Measurements from ENCODE around the gene ARL2.
"Not testable (repeated sequence)": the region's sequence is repeated elsewhere in the genome, so short reads cannot be mapped to it uniquely, and the experiment has no call there.

Gene ARL2

DNA sequence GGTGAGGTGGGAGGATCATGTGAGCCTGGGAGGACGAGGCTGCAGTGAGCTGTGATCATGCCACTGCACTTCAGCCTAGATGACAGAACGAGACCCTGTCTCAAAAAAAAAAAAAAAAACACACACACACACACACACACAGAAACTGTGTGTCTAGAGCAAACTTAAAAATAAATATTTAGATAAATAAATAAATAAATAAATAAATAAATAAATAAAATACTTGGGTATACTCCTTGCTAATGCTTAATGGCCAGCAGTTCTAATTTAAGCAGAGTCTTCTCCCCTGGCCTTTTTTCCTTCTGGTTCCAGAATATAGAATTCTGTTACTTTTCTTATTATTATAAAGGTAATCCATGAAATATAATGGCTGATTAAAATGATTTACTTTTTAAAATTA is 5.1 kb upstream of the ARL2 start:
- DNase-seq: no peak

DNA sequence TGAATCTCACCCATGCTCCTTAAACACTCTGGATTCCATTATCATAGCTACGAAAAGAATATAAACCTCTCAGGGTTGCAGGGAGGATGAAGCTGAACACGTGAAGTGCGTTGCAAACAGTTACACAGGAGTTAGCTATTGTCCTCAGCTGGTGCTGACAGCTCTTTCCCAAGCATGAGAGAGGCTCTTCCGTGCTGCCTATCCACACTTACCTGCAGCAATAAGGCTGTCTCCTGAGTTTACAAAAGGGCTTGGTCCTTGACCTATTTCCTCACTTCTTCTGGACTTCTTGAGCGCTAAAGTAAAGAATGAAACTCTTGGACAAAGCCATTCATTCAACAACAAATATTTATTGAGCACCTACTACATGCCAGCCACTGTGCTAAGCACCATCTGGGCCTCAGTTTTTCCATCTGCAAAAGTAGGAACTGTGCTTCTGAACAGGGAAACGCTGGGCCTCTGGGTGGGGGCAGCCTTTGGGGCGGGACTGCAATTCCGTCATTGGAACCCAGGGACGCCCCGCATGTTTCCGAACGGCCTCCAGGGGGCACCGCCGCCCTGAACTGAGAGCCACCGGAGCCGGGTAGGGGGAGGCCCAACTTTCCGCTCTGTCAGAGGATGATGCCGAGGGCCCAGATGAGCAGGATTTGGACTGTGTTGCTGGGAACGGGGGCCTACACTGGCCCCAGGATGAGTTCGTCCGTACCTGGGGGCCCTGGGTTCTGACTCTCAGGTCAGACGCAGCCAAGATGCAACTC is 651 bp upstream of the ARL2 start:
- DNase-seq: peak; percentile 69

DNA sequence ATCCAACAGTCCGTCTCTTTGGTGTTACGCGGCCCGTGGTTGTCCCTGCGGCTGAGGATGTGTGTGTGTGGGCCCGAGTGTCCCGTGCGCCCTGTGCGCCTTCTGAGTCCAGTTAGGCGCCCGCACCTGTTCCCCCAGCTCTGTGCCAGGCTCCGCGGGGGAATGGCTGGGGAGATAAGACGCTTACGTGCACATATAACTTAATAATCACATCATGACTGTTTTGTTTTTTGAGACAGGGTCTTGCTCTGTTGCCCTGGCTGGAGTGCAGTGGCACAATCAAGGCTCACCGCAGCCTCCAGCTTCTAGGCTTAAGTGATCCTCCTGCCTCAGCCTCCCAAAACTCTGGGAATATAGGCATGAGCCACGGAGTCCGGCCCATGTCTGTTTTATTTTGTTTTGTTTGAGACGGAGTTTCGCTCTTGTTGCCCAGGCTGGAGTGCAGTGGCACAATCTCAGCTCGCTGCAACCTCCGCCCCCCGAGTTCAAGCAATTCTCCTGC is 817 bp downstream of the ARL2 start:
- DNase-seq: no peak

DNA sequence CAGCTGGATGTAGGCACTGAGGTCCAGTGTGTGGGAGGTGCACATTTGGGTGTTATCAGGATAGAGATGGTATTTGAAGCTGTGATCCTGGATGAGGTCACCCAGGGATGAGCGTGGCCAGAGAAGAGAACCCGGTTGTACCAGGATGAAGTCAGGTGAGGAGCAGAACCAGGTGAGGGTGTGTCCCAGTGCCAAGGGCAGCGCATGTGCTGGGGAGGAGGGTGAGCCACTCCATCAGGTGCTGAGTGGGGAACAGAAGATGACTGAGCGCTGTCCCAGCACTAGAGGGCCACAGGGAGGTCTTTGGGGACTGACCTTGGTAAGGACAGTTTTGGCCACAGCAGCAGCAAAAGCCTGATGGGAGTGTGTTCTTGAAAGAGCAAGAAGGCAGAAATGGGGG is 2.7 kb downstream of the ARL2 start:
- DNase-seq: no peak

DNA sequence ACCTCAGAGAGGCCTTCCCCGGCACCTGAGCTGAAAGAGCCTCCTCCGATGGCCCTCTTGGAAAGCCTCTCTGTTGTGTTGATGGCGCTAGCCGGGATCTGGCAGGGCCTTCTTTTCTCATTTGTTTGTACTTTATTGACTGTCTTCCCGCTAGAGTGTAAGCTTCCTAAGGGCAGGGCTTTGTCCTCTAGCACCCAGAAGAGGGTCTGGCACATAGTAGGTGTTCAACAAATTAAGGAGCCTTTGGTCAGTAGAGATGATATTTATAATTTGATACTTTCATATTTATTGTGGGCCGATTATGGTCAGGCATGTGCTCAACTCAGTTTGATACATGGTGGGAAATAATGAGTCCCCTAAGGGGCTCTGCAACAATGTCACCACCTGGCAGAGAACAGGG is 4.0 kb downstream of the ARL2 start:
- no peak for DNase-seq

DNA sequence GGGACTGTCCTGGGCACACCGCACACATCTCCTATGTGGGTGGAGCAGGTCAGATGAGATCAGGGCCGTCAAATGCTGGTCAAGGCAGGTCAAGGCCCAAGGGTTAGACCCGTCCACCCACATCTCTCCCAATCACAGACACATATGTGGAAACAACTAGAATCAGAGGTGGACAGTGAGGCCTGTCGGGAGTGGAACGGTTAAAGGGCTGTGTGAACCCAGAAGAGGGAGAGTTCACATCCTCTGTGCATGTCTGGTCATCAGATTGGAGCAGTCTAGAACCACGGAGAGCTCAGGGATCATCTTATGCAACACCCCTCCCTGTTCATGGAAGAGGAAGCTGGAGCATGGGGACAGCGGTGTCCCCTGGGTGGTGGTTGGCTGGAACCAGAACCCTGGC is 5.9 kb downstream of the ARL2 start:
- DNase-seq: no peak

DNA sequence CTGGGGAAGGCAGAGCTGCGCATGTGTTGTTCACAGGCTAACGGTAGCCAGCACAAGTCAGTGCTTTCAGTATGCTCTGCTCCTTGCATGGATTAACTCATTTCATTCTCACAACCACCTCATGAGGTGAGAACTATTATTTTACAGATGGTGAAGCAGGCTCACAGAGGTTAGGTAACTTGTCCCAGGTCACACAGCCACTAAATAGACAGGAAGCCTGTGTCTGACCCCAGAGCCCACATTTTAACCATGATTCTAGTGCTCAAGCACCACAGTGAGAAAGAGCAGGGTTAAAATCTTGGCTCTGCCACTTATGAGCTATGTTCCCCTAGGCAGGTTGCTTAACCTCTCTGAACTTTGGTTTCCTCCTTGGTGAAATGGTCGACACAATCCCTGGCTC is 7.0 kb downstream of the ARL2 start:
- no peak for DNase-seq

DNA sequence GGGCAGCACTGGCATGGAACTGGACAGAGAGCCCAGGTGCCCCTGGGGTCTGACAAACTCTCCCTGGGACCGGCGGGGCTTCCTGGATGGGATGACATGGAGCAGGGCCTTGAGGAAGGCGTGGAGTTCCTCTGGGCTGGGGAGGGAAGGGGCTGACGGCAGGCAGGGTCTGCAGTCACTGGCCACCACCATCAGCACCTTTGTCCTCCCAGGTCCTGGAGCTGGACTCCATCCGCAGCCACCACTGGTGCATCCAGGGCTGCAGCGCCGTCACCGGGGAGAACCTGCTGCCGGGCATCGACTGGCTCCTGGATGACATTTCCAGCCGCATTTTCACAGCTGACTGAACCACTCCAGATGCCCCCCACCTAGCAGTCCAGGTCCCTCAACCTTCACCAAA is 7.5 kb downstream of the ARL2 start:
- no peak for DNase-seq

DNA sequence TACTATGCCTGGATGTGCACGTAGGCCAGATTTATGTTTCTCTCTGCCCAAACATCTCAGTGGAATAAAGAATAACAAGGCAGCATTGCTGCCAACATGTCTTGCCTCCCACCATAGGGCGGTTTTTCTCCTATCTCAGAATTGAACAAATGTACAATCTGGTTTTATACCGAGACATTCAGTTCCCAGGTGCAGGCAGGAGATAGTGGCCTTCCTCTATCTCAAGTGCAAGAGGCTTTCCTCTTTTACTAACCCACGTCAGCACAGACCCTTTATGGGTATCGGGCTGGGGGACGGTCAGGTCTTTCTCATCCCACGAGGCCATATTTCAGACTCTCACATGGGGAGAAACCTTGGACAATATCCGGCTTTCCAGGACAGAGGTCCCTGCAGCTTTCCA is 9.5 kb downstream of the ARL2 start:
- DNase-seq: not testable (repeated sequence)

DNA sequence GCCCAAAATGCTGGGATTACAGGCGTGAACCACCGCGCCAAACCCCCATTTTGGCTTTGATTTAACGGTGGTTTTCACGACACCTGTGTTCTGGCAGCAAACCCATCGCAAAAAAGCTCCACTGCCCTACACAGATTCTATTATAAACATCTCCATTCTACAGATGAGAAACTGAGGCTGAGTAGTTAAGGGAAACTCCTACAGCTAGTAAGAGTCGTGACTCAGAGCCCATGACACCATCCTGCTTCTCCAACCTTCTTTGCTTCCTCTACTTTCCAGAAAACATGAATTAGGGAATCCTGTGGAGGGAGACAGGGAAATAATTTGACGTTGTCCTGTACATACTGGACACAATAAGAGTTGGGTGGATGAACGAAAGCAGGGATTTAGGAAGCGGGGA is 12.8 kb downstream of the ARL2 start:
- no peak for DNase-seq

DNA sequence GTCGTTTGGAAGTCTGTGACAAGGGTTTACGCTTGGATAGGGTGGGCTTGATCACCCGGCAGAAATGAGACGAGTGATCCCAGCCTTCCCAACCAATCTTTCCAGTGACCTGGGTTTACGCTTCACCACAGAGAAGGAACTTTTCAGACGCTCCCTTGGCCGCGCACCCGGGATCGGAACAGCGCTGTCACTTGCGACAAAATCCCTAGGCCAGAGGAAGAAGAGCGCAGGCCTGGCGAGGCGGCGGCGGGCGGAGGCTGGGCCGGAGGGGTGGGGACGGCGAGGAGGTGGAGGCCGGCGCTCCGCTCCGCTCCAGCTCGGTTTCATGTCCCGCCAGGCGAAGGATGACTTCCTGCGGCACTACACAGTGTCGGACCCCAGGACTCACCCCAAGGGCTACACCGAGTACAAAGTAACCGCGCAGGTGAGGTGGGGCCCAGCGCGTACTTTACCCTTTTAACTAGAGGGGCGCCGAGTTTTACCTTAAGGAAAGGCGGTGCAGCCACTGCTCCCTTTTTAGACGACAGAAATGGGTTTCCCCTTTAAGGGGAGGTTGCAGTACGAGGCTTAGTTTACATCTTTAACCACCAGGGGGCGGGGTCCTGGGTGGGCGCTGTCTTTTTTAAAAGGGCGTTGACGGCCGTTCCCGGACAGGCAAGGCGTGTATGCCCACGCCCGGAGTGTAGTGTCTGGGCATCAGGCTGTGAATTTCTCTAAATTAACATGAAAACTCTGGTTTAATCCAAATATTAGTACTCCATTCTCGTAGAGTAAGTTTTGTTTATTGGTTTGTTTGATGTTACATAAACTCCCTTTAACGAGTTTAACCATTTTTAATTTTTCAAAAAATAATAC is 13.5 kb downstream of the ARL2 start, which contains the start of gene SNX15:
Gene SNX15, plus strand, starts transcription at position 227 of the 855 bp plus-strand sequence. Its CDS starts 99 bp downstream, at position 326.
- peak; percentile 93 for DNase-seq

DNA sequence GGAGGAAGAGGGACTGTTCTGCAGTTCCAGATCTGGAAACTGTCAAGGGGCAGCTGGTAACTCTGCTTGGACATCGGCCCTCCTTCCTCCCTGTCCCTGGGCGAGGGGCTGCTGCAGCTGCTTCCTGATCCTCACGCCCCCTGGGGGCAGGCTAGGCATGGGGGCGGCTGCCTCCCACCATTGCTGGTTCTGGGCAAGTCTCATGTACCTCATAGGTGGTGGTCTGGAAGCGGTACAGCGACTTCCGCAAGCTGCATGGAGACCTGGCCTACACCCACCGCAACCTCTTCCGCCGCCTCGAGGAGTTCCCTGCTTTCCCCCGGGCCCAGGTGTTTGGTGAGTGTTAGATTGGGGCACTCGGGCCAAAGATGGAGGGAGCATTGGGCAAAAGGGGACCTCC is 18.3 kb downstream of the ARL2 start:
- no peak for DNase-seq

DNA sequence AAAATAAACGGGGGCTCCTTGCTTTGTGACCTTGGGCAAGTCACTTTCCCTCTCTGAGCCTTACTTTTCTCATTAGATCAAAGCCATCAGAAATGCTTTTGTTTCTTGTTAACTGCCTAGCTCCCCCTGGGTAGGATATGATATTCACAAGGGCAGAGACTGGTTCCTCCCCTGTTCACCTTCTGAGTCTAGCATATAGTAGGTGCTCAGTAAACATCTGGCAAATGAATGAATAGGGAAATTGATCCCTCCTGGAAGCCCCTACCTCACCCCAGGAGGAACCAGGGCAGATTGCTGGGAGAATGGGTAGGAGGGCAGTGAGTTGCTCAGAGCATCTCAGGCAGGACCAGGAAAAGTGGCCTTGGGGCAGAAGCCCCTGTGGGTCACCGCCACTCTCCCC is 20.5 kb downstream of the ARL2 start:
- DNase-seq: no peak

DNA sequence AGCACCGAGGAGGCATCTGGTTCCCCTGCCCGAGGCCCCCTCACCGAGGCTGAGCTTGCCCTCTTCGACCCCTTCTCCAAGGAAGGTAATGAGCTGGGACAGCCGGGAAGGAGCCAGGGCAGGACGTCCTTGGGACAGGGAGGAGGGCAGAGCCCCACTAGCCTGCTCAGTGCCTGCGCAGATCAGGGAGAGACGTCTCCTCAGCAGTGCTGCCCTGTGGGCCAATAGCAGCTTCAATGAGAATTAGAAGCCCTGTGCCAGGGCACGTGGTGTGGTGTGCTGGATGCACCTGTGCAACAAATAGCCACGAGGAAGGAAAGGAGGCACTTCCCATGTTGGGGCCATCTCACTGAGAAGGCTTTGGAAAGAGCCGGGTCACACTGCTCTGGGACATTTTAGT is 21.6 kb downstream of the ARL2 start:
- no peak for DNase-seq

DNA sequence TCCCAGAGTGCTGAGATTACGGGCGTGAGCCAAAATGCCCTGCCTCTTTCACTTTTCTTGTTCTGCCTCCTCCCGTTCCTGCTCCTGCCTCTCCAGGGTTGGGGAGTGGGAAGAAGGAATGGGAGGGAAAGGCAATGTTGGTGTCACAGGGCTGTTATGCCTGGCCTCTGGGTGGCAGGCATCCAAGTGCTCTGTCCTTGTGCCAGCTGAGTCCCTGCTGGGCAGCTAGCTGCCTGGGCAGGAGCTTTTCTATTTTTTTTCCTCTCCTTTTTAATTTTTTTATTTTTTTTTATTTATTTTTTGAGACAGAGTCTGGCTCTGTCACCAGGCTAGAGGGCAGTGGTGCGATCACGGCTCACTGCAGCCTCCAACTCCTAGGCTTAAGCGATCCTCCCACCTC is 23.0 kb downstream of the ARL2 start:
- no peak for DNase-seq

DNA sequence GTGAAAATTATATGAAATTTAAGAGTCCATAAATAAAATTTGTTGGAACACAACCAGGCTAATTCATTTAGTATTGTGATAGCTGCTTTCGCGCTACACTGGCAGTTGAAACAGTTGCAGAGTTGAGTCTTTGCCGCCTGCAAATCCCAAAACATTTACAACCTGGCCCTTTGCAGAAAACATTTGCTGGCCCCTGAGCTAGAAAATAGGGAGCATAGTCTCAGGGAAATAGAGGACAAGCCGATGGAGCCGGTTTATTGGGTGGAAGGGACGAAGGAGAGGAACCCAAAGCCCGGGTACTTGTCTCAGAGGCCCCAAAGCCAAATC is 26.5 kb downstream of the ARL2 start:
- DNase-seq: no peak

DNA sequence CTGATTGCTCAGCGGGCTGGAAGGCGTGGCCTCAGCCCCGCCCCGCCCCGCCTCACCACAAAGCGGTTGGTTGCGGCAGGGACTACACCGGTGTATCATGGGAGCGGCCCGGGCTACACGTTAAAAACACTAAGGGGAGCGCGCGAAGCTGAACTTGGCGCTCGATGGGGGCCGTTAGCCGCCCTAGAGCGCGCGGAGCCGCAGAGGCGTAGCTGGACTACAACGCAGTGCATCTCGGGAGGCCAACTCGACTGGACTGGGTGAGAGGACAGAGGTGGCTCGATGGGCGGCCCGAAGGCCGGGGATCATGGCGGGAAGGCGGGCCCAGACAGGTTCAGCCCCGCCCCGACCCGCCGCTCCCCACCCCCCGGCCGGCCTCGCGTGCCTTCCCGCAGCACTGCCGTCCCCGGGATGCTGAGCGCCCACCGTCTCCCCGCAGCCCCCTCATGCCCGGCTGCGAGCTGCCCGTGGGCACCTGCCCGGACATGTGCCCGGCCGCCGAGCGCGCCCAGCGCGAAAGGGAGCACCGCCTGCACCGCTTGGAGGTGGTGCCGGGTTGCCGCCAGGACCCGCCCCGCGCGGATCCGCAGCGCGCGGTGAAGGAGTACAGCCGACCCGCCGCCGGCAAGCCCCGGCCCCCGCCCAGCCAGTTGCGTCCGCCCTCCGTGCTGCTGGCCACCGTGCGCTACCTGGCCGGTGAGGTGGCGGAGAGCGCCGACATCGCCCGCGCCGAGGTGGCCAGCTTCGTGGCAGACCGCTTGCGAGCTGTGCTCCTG is 27.1 kb downstream of the ARL2 start, which contains the start of gene SAC3D1:
Gene SAC3D1, plus strand, starts transcription at position 364 of the 776 bp plus-strand sequence. Its CDS starts 83 bp downstream, at position 447.
- peak; percentile 96 for DNase-seq

DNA sequence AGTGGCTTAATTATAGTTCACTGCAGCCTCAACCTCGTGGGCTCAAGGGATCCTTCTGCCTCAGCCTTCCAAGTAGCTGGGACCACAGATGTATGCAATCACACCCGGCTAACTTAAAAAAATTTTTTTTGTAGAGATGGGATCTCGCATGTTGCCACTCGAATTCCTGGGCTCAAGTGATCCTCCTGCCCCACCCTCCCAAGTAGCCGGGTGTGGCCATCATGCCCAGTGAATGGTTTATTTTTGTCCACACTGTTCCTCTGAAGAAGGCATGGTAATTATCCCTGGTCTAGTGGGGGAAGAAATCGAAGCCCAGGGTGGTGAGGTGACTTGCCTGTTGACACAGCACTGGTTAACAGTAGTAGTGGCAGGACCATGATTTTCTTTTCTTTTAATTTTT is 28.9 kb downstream of the ARL2 start:
- DNase-seq: no peak

DNA sequence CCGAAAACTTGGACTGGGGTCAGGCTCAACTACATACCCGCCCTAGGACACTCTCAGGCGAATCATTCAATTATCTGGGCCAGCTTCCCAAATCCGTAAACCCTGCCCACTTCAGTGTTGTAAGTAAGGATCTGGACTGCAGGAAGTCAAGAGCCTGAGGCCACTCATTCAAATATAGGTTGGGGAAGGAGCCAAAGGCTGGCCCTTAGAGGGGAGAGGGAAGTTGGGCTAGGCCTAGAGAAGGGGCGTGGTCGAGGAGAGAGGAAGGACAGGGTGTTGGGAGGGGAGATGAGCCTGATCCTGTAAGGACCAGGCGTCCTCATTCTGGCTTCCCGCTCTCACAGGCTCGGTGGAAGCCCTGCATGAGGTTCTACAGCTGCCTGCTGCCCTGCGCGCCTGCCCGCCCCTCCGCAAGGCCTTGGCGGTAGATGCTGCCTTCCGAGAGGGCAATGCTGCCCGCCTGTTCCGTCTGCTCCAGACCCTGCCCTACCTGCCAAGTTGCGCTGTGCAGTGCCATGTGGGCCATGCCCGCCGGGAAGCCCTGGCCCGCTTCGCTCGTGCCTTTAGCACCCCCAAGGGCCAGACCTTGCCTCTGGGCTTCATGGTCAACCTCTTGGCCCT is 30.0 kb downstream of the ARL2 start:
- DNase-seq: no peak

DNA sequence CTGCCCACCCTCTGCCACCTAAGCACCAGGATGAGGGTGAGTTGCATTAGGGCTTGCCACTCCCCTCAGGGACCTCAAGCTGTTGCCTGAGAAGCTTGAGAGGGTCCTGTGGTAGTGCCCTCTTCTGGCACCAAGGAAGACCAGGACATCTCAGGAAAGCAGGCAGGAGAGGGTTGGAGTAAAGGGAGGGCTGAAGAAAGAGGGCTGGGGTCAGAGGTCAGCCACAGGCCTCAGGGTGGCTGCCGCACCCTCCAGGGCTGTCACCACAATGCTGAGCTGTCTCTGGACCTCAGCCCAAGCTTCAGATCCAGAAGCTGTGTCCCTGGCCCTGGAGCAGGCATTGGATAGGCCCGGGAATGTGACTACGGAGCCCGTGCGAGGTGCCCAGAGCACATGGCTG is 31.1 kb downstream of the ARL2 start:
- DNase-seq: no peak

DNA sequence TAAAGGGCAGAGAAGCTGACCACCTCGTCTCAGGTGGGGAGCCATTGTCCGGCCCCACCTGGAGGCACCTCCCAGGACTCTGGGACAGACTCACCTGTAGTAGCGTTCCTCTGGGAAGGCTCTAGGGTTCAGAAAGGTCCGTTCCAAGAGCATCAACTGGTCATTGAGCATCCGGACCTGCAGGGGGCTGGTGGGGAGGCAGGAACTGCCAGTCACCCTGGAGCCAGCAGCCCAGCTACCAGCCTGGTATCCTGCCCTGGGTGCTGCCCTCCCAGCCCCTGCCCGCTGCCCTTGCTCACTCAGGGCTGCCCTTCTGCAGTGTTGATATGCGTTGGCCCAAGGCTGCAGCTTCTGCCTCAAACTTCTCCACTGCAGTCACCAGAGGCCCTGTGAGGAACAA is 31.8 kb downstream of the ARL2 start:
- DNase-seq: no peak

DNA sequence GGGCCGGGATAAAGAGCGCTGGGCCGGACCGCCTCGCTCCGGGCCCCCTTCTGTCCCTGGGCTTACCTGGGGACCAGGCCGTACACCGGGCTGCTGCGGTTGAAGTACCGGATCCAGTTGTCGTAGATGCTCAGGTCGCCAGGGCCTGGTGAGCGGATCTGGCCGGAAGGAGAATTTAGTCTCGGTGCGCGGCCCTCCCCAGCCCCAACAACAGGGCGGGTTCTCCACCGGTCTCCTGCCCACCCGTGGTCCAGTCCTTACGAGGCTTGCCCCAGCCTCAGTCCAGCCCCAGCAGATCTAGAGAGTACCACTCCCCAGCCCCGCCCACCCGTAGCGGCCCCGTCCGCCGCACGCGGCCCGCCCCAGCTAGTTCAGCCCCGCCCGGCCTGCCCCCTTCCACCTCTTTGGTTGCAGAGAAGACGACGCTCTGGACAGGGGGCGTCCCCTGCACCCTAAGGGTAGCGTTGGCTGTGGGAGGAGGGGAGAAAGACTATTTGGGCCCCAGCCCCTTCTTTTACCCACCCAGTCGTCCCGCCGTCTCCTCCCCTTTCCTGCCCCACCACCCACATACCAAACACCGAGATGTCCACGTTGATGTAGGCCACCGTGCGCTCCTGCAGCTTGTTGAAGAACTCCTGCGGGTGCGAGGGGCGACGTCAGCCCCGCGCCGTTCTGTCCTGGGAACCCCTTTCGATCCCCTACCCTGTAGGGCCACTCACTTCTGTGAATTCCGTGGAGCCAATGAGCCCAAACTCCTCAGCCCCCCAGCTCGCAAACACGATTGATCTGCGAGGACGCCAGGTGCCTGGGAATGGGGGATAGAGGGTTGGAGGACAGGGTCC is 33.8 kb downstream of the ARL2 start:
- DNase-seq: no peak

Data from NCI-H2029 (cell line).